Endothelial cell of umbilical vein (primary cell): ENCODE data around the gene FAM9A. TPM values are rescaled to one million over a fixed set of nuclear protein-coding genes. Genes with fewer than 3 reads are reported as not detected.

Source experiments
- BruUV-seq: library from RNA; stranded (reverse); fragments of 400-500 nt; replicated peaks from 2 replicates; lab custom pipeline; 2021; lab: Mats Ljungman, UMichigan
- CTCF ChIA-PET: fragments of 300-600, 350-600 bp; sonication (Branson Sonifier 250); formaldehyde crosslinking; loops from one replicate; lab custom pipeline; 2021; ENCODE audit warnings: antibody characterized with exemption, inconsistent platforms; lab: Charles Lee
- POLR2A ChIA-PET: fragments of 300-600, 350-600 bp; sonication (Branson Sonifier 250); formaldehyde crosslinking; loops from one replicate; lab custom pipeline; 2021; ENCODE audit warnings: antibody characterized with exemption, inconsistent platforms; lab: Charles Lee
- DNase-seq: peaks from one replicate; pipeline ENCODE4 v3.0.0-alpha.2; 2011; ENCODE audit warnings: low read depth, low spot score
- FAIRE-seq: peaks from 2 replicates; lab custom pipeline; 2011; peaks lifted over from hg19 to GRCh38; lab: Jason Lieb, UNC
- H2AFZ ChIP-seq: 2 replicates; pipeline ENCODE4 v1.6.0; 2012; ENCODE audit warnings: low read depth, low read length, control low read depth, inconsistent platforms
- H3K27ac ChIP-seq: 2 replicates; pipeline ENCODE4 v1.5.1; 2011; ENCODE audit warnings: low read depth, mild to moderate bottlenecking, control low read depth, low read length, moderate library complexity; ENCODE audit not compliant: insufficient read depth
- H3K27me3 ChIP-seq, 2 experiments: 2 replicates each; pipeline versions ENCODE4 v1.6.0 to v1.6.1; 2011; ENCODE audit warnings: low read length in 2 of 2, mixed read lengths in 1 of 2; ENCODE audit not compliant: control insufficient read depth in 2 of 2, insufficient read depth in 2 of 2
- H3K36me3 ChIP-seq, 2 experiments: 2 replicates in 1 of 2; 3 replicates in 1 of 2; pipeline ENCODE4 v1.5.1; 2011; ENCODE audit warnings: low read length in 2 of 2, mild to moderate bottlenecking in 1 of 2, moderate library complexity in 1 of 2; ENCODE audit not compliant: control insufficient read depth in 2 of 2, insufficient read depth in 2 of 2; ENCODE audit errors: extremely low read depth in 1 of 2
- H3K4me1 ChIP-seq: 3 replicates; pipeline ENCODE4 v1.5.1; 2011; ENCODE audit warnings: mild to moderate bottlenecking, low read length; ENCODE audit not compliant: control insufficient read depth, insufficient read depth; ENCODE audit errors: extremely low read depth
- H3K4me2 ChIP-seq: 2 replicates; pipeline ENCODE4 v1.6.1; 2011; ENCODE audit warnings: low read length, control low read depth, mixed read lengths; ENCODE audit not compliant: insufficient read depth
- H3K4me3 ChIP-seq, 3 experiments: fragments of 200-600 bp in 1 of 3; sonication (generic), shearing (Covaris generic) in 1 of 3; replicated peaks in 1 of 3; 2 replicates each; pipeline ENCODE4 v1.5.1; 2011 to 2016; ENCODE audit warnings: control low read depth in 3 of 3, low read length in 3 of 3, mild to moderate bottlenecking in 2 of 3, inconsistent platforms in 1 of 3, low read depth in 1 of 3, moderate library complexity in 1 of 3; ENCODE audit not compliant: insufficient read depth in 1 of 3
- H3K79me2 ChIP-seq: 2 replicates; pipeline ENCODE4 v1.6.0; 2012; ENCODE audit warnings: low read length, inconsistent platforms; ENCODE audit not compliant: control insufficient read depth, insufficient read depth
- H3K9ac ChIP-seq: replicated peaks from 2 replicates; pipeline ENCODE3; 2011; ENCODE audit warnings: low read length, control low read depth; ENCODE audit not compliant: insufficient read depth; ENCODE audit errors: extremely low read depth
- H3K9me1 ChIP-seq: replicated peaks from 3 replicates; pipeline ENCODE4 v1.6.0; 2011; ENCODE audit warnings: mild to moderate bottlenecking, low read length; ENCODE audit not compliant: control insufficient read depth, insufficient read depth; ENCODE audit errors: extremely low read depth
- H3K9me3 ChIP-seq: replicated peaks from 2 replicates; pipeline ENCODE4 v1.5.1; 2012; ENCODE audit warnings: low read length, inconsistent platforms; ENCODE audit not compliant: control insufficient read depth, insufficient read depth
- H4K20me1 ChIP-seq: replicated peaks from 2 replicates; pipeline ENCODE3; 2011; ENCODE audit warnings: mild to moderate bottlenecking, low read length; ENCODE audit not compliant: control insufficient read depth, insufficient read depth; ENCODE audit errors: extremely low read depth
- CTCF ChIP-seq, 2 donors: IDR thresholded peaks; 1 replicate in 1 of 2; 2 replicates in 1 of 2; pipeline ENCODE4 v1.5.1; 2011; ENCODE audit warnings: low read length in 2 of 2, mild to moderate bottlenecking in 2 of 2, moderate library complexity in 2 of 2, control low read depth in 1 of 2, inconsistent platforms in 1 of 2, low read depth in 1 of 2; ENCODE audit not compliant: insufficient read depth in 1 of 2; ENCODE audit errors: extremely low read depth in 1 of 2
- EZH2 ChIP-seq: IDR thresholded peaks from 2 replicates; pipeline ENCODE4 v1.6.1; 2012; ENCODE audit warnings: borderline replicate concordance, low read depth, mild to moderate bottlenecking, moderate library complexity, low read length, inconsistent platforms; ENCODE audit not compliant: severe bottlenecking
- FOS ChIP-seq: IDR thresholded peaks from 2 replicates; pipeline ENCODE4 v1.6.1; 2011; ENCODE audit warnings: mild to moderate bottlenecking, low read length, moderate library complexity, borderline replicate concordance; ENCODE audit not compliant: insufficient read depth
- GATA2 ChIP-seq: IDR thresholded peaks from 2 replicates; pipeline ENCODE4 v1.7.0; 2011; ENCODE audit warnings: low read depth, mild to moderate bottlenecking, moderate library complexity, mixed read lengths, low read length; ENCODE audit not compliant: insufficient read length, insufficient read depth
- JUN ChIP-seq: IDR thresholded peaks from 2 replicates; pipeline ENCODE4 v1.6.1; 2011; ENCODE audit warnings: borderline replicate concordance, low read depth; ENCODE audit not compliant: insufficient read length, insufficient read depth
- MAX ChIP-seq: IDR thresholded peaks from 2 replicates; pipeline ENCODE4 v1.6.1; 2011; ENCODE audit not compliant: insufficient read depth, insufficient read length
- MYC ChIP-seq: IDR thresholded peaks from one replicate; pipeline ENCODE4 v1.6.1; 2011; ENCODE audit warnings: mild to moderate bottlenecking, low read depth, low read length
- POLR2A ChIP-seq: IDR thresholded peaks from 2 replicates; pipeline ENCODE4 v1.6.1; 2012; ENCODE audit warnings: low read depth, mild to moderate bottlenecking, control low read depth, low read length
- POLR2AphosphoS5 ChIP-seq: IDR thresholded peaks from 2 replicates; pipeline ENCODE4 v1.6.1; 2012; ENCODE audit warnings: low read depth, mild to moderate bottlenecking, control low read depth, low read length, moderate library complexity; ENCODE audit not compliant: insufficient read depth
- dilution Hi-C: fragments of 300-500 bp; cut with MboI; formaldehyde crosslinking; loops from one replicate; pipeline ENCODE4 v1.15.0; 2019; ENCODE audit warnings: low sequenced_read_pairs; ENCODE audit not compliant: extremely low pct_ligation_motif_present
- intact Hi-C: fragments of 100-400 bp; cut with micrococcal nuclease; formaldehyde crosslinking; loops from one replicate; pipeline ENCODE4 v1.10.0; 2022
- polyA plus RNA-seq, 4 experiments: library from polyadenylated mRNA; depleted of rRNA in 3 of 4; stranded (reverse) in 3 of 4; unstranded in 1 of 4; fragments of >200 nt; gene quantifications; 2 replicates each; pipeline versions ENCODE4 v1.2.1 to v1.2.3, GENCODE V29; 2011 to 2012; ENCODE audit warnings: missing spikeins in 1 of 4
- total RNA-seq: library from RNA; stranded (reverse); gene quantifications from 2 replicates; pipeline ENCODE4 v1.2.3, GENCODE V29; 2021

The FAM9A gene
- total and polyA plus RNA-seq, 2 donors (not counting 3 experiments of a cell fraction or from before 2014, with no cell fraction given): not detected

- FAIRE-seq: no peak
- intact Hi-C loops: no loop called here
- no peak overlapping the region for H3K9ac ChIP-seq
- H3K9me1 ChIP-seq: no peaks in the 10 kb centered on the region
- H3K4me2 ChIP-seq: no peak overlapping the region
- no peak overlapping the region for H3K4me3 ChIP-seq
- ChIA-PET CTCF (no interaction called here), POLR2A (no interaction called here)
- dilution Hi-C loops: no loop called here
- no peaks in the 10 kb centered on the region for H3K4me1 ChIP-seq
- no peaks in the 10 kb centered on the region for H4K20me1 ChIP-seq
- H3K9me3 ChIP-seq: no peaks in the 10 kb centered on the region
- TF ChIP-seq MAX (no peak), POLR2A (no peak), POLR2AphosphoS5 (no peak), FOS (no peak), JUN (no peak), GATA2 (no peak), EZH2 (no peak), MYC (no peak), CTCF (IDR thresholded peaks at IDR 0.05; ENCODE audit: extremely low read depth in 1 of 2, insufficient read depth in 1 of 2, low read depth in 1 of 2, low read length in 2 of 2) (no peak)
- H2AFZ ChIP-seq: no peak overlapping the region
- no peaks in the 10 kb centered on the region for H3K79me2 ChIP-seq
- no TSS peak for BruUV-seq
- no peaks in the 10 kb centered on the region for H3K27me3 ChIP-seq
- H3K36me3 ChIP-seq: no peaks in the 10 kb centered on the region
- no peak for DNase-seq
- H3K27ac ChIP-seq: no peak overlapping the region
Observed at GRCh38 chrX:8846266-8846665, 45.1 kb upstream of the FAM9A start.
